ENCODE results near the gene MYOZ1.

MYOZ1 gene

DNA sequence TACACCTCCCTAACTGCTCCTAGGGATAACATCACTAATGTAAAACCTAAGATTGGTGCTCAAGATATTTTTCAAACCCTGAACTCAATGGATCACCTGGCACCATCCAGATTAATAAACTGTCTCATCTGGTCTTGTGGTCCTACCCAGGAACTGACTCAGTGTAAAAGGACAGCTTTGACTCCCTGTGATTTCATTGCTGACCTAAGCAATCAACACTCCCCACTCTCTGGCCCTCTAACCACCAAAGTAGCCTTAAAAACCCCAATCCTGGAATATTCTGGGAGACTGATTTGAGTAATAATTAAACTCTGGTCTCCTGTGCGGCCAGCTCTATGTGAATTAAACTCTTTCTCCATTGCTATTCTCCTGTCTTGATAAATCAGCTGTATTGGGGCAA is 43.9 kb downstream of the MYOZ1 start:
- DNase-seq (no peak), ATAC-seq (no peak)

- ATAC-seq, result no peak
- DNase-seq, result no peak
Measured at GRCh38 chr10:73593812-73594211, 47.5 kb downstream of the MYOZ1 start.

- DNase-seq (no peak), ATAC-seq (no peak)
Measured at GRCh38 chr10:73593110-73593509, 48.2 kb downstream of the MYOZ1 start.

- DNase-seq (peak; percentile 9), ATAC-seq (no peak)
Measured at GRCh38 chr10:73591935-73592699, 49.2 kb downstream of the MYOZ1 start.

- no peak for ATAC-seq
- no peak for DNase-seq
Measured at GRCh38 chr10:73590881-73591799, 50.1 kb downstream of the MYOZ1 start, which contains the start of gene USP54. Gene USP54 (minus strand): TSS chr10:73591342. CDS start chr10:73575658, 15,684 bp downstream.

GRCh38 chr10:73589563-73590126 is 51.6 kb downstream of the MYOZ1 start:
- no peak for ATAC-seq
- DNase-seq, result no peak

DNA sequence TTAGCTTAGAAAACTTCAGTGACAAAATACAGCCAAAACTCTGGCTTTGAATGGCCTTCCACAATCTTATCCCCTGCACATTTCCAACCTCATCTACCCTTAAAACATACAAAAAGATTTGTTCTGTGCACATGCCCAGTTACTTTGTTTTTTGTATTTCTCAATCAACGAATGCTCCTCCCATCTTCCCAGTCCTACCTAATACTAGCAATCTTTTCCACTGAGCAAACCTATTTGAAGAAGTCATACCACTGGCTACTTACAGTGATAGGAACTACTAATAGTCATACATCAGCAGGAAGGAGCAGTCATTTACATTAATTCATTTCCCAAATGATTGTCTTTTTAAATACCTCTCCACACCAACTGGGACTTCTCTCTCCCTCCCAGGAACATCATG is 52.6 kb downstream of the MYOZ1 start:
- DNase-seq (no peak), ATAC-seq (no peak)

DNA sequence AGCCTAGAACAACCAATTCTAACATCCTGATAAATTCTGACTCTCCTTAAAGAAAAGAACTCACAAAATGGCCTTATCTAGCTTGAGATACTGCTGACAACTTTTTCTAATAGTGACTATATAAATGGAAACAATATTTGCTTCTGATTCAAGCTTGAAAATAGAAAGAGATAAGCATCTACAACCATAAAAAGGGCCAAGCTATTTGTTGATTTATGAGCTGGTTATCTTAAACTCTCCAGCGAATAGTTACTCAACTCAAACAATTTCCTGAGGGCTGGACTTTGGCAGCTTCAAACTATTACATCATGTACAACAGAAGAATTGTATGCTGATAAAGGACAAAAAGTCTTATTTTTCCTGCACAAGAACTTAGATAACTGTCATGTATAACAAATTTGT is 54.7 kb downstream of the MYOZ1 start:
- ATAC-seq (no peak), DNase-seq (no peak)

DNA sequence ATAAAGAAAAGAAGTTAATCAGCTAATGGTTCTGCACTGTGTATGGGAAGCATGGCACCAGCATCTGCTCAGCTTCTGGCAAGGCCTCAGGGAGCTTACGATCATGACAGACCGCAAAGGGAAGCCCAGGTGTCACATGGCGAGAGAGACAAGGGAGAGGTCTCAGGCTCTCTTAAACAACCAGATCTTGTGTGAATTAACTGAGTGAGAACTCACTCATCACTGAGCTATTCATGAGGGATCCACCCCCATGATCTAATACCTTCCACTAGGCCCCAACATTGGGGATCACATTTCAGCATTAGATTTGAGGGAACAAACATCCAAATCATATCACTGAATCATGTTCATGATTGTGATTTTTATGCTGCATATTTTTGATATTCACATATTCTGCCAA is 55.9 kb downstream of the MYOZ1 start:
- DNase-seq (no peak), ATAC-seq (no peak)

DNA sequence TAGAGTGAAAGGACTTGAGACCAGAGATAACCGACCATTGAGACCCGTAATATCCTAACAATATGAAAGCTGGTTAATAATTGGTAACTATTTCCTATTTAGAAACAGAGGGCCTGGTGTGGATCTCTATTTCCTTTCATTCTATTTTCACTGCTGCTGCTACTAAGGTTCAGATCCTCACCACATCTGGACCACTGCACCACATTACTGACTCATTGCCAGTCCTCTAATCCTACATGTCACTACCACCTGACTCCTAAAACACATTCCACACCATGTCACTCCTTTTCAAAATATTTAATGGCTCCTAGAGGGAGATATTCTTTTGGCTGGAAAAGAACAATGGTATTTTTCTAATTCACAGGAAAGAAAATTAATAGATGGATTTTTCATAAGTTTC is 56.5 kb downstream of the MYOZ1 start:
- DNase-seq, result no peak
- no peak for ATAC-seq

GRCh38 chr10:73581918-73582317 is 59.4 kb downstream of the MYOZ1 start:
- DNase-seq (no peak), ATAC-seq (no peak)

All from stimulated activated naive CD8-positive, alpha-beta T cell treated with anti-CD3 and anti-CD28 coated beads, Interleukin-15, Interleukin-2, amounts not matched to agents 100 U/mL and 50 U/mL, for 24 hours (primary cell).